Spleen (tissue), 11 donors: ENCODE results near the gene NTSR1. TPM values are rescaled to one million over a fixed set of nuclear protein-coding genes. Genes with fewer than 3 reads are reported as not detected.
A peak's percentile ranks its signal among the peaks of the same experiment; 100 is the strongest.

Experiments
- DNase-seq: peaks from one replicate; pipeline ENCODE4 v3.0.0-alpha.2; 2020
- H3K27ac ChIP-seq, 8 donors: fragments of 200-600 bp; sonication (generic) in 7 of 8; 1 replicate in 4 of 8; 2 replicates in 4 of 8; pipeline versions ENCODE4 v1.5.0 to v1.8.0; 2016 to 2021; ENCODE audit warnings: inconsistent platforms in 4 of 8, mild to moderate bottlenecking in 4 of 8, moderate library complexity in 1 of 8
- H3K27me3 ChIP-seq, 7 donors: fragments of 200-600 bp; sonication (generic) in 6 of 7; replicated peaks in 1 of 7; 1 replicate in 4 of 7; 2 replicates in 3 of 7; pipeline versions ENCODE4 v1.5.0 to v1.8.0; 2016 to 2021; ENCODE audit warnings: inconsistent platforms in 3 of 7, mild to moderate bottlenecking in 1 of 7
- H3K36me3 ChIP-seq, 6 donors: fragments of 200-600 bp; sonication (generic) in 5 of 6; 1 replicate in 4 of 6; 2 replicates in 2 of 6; pipeline versions ENCODE4 v1.5.0 to v1.8.0; 2016 to 2021; ENCODE audit warnings: inconsistent platforms in 2 of 6
- H3K4me1 ChIP-seq, 6 donors: fragments of 200-600 bp; sonication (generic) in 5 of 6; 1 replicate in 3 of 6; 2 replicates in 3 of 6; pipeline versions ENCODE4 v1.5.0 to v1.8.0; 2016 to 2021; ENCODE audit warnings: inconsistent platforms in 3 of 6
- H3K4me3 ChIP-seq, 8 donors: fragments of 200-600 bp; sonication (generic) in 7 of 8; 1 replicate in 4 of 8; 2 replicates in 4 of 8; pipeline versions ENCODE4 v1.5.0 to v1.8.0; 2016 to 2021; ENCODE audit warnings: inconsistent platforms in 4 of 8, mild to moderate bottlenecking in 4 of 8, moderate library complexity in 2 of 8
- H3K9me3 ChIP-seq, 8 donors: fragments of 200-600 bp; sonication (generic) in 7 of 8; 1 replicate in 4 of 8; 2 replicates in 4 of 8; pipeline versions ENCODE4 v1.5.0 to v1.8.0; 2016 to 2021; ENCODE audit warnings: inconsistent platforms in 4 of 8
- POLR2A ChIP-seq, 3 donors: fragments of 450-650 bp; IDR thresholded peaks; one replicate each; pipeline ENCODE4 v1.5.1; 2017; ENCODE audit warnings: antibody characterized with exemption in 3 of 3, mild to moderate bottlenecking in 1 of 3
- POLR2AphosphoS5 ChIP-seq, 3 donors: sonication (generic); formaldehyde crosslinking; IDR thresholded peaks; one replicate each; pipeline ENCODE4 v1.5.1; 2017; ENCODE audit warnings: antibody characterized with exemption in 3 of 3
- WGBS, 5 donors: extraction: QIAGEN DNeasy Blood & Tissue Kit in 3 of 5; methylation state at CpG; one replicate each; pipeline versions ENCODE4 v1.1.5 to v1.1.7; 2013 to 2018; 5-methylcytosine and 5-hydroxymethylcytosine counted together
- intact Hi-C: fragments of 100-400 bp; cut with DNase I; formaldehyde crosslinking; loops from one replicate; pipeline ENCODE4 v1.15.0; 2023; ENCODE audit warnings: low total_unique reads
- polyA plus RNA-seq, 3 donors: library from polyadenylated mRNA; stranded (reverse); fragments of 200-250 nt; gene quantifications; one replicate each; pipeline ENCODE4 v1.2.1, GENCODE V29; 2013
- total RNA-seq, 7 donors: library from RNA; depleted of rRNA in 3 of 7; stranded (reverse); fragments of >200 nt in 3 of 7; fragmentation: NEBNext Ultra II Directional in 4 of 7; extraction: Animal tissue kit (Norgen Biotek cat#: 25700) in 4 of 7; gene quantifications; one replicate each; pipeline versions ENCODE4 v1.1.0 to v1.2.1, GENCODE V29; 2016 to 2021
- TF ChIP-seq, protein P1 (sequence below), 11 experiments: fragments of 200-600 bp in 7 of 11; fragments of 450-650 bp in 4 of 11; sonication (generic) in 4 of 11; IDR thresholded peaks in 8 of 11; conservative IDR thresholded peaks in 3 of 11; 1 replicate in 7 of 11; 2 replicates in 4 of 11; pipeline versions ENCODE4 v1.4.0 to v1.8.0; 2016 to 2021; ENCODE audit warnings: antibody characterized with exemption in 11 of 11, inconsistent platforms in 4 of 11, mild to moderate bottlenecking in 1 of 11
- donor health status: healthy with polysubstance abuse.
- donor health status: DM: no; HTN: no; CAD: no; lungs with moderate emphysema.
- donor health status: DM: no; HTN: no; CAD: no.
- donor health status: Bipolar disorder and iron deficiency.
- donor health status: healthy.
- donor health status: DM: no; HTN: no; CAD: no.
- donor health status: DM: yes; HTN: yes; CAD: no.

NTSR1 gene
- total and polyA plus RNA-seq, 10 donors, result 0.14 to 5.7 (median 0.71) TPM

- 59 to 75% (median 65%) methylated on average over 23 to 27 of the region's 27 CpGs for WGBS, 5 donors
- Histone ChIP-seq H3K4me1 (peaks cover 0 to 34% (median 14%) of the 10 kb centered on the region in 6 donors), H3K27ac (peak overlapping the region in 1 of 8 donors; percentile 26), H3K9me3 (no peaks in the 10 kb centered on the region), H3K4me3 (no peak overlapping the region), H3K36me3 (peaks cover 0 to 7% (median 0%) of the 10 kb centered on the region in 6 donors), H3K27me3 (no peaks in the 10 kb centered on the region)
- no peak for DNase-seq
- intact Hi-C loops, result loop anchor here (5.0 kb wide), 1 partner anchor 125 kb away; no protein-coding TSS in a partner anchor
- TF ChIP-seq POLR2AphosphoS5 (IDR thresholded peaks at IDR 0.05), result peak in 2 of 3 donors; percentile 36 to 44
- TF ChIP-seq, protein P1, sequence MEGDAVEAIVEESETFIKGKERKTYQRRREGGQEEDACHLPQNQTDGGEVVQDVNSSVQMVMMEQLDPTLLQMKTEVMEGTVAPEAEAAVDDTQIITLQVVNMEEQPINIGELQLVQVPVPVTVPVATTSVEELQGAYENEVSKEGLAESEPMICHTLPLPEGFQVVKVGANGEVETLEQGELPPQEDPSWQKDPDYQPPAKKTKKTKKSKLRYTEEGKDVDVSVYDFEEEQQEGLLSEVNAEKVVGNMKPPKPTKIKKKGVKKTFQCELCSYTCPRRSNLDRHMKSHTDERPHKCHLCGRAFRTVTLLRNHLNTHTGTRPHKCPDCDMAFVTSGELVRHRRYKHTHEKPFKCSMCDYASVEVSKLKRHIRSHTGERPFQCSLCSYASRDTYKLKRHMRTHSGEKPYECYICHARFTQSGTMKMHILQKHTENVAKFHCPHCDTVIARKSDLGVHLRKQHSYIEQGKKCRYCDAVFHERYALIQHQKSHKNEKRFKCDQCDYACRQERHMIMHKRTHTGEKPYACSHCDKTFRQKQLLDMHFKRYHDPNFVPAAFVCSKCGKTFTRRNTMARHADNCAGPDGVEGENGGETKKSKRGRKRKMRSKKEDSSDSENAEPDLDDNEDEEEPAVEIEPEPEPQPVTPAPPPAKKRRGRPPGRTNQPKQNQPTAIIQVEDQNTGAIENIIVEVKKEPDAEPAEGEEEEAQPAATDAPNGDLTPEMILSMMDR (IDR thresholded peaks at IDR 0.05 in 8 of 11, conservative IDR thresholded peaks at IDR 0.05 in 3 of 11), result no peak
- no peak for TF ChIP-seq POLR2A (IDR thresholded peaks at IDR 0.05)
Measured at GRCh38 chr20:62666736-62667529, 41.7 kb upstream of the NTSR1 start.

- intact Hi-C loops, result loop anchor here (5.0 kb wide), 1 partner anchor 125 kb away; no protein-coding TSS in a partner anchor
- Histone ChIP-seq H3K4me3 (no peak overlapping the region), H3K27ac (no peak overlapping the region), H3K4me1 (peaks cover 0 to 42% (median 14%) of the 10 kb centered on the region in 6 donors), H3K9me3 (no peaks in the 10 kb centered on the region), H3K27me3 (no peaks in the 10 kb centered on the region), H3K36me3 (peaks cover 0 to 7% (median 0%) of the 10 kb centered on the region in 6 donors)
- WGBS, 5 donors, result 81 to 87% (median 86%) methylated on average over 29 to 30 of the region's 30 CpGs
- no peak for DNase-seq
- TF ChIP-seq POLR2A (IDR thresholded peaks at IDR 0.05) (no peak), POLR2AphosphoS5 (IDR thresholded peaks at IDR 0.05) (no peak)
Measured at GRCh38 chr20:62667530-62668440, 40.9 kb upstream of the NTSR1 start.

GRCh38 chr20:62668441-62669027, 40.1 kb upstream of the NTSR1 start:
- intact Hi-C loops, result loop anchor here (5.0 kb wide), 1 partner anchor 124 kb away; no protein-coding TSS in a partner anchor
- H3K27me3 ChIP-seq, result no peaks in the 10 kb centered on the region
- TF ChIP-seq POLR2AphosphoS5 (IDR thresholded peaks at IDR 0.05) (no peak), POLR2A (IDR thresholded peaks at IDR 0.05) (no peak)
- TF ChIP-seq, protein P1 (IDR thresholded peaks at IDR 0.05 in 8 of 11, conservative IDR thresholded peaks at IDR 0.05 in 3 of 11), result peak; percentile 79 to 93 (median 89)
- peaks cover 0 to 7% (median 0%) of the 10 kb centered on the region in 6 donors for H3K36me3 ChIP-seq
- WGBS, 5 donors, result 62 to 75% (median 68%) methylated on average over 9 to 13 of the region's 13 CpGs
- no peak overlapping the region for H3K27ac ChIP-seq
- peaks cover 0 to 50% (median 17%) of the 10 kb centered on the region in 6 donors for H3K4me1 ChIP-seq
- no peak overlapping the region for H3K4me3 ChIP-seq
- DNase-seq, result no peak
- H3K9me3 ChIP-seq, result no peaks in the 10 kb centered on the region

DNA sequence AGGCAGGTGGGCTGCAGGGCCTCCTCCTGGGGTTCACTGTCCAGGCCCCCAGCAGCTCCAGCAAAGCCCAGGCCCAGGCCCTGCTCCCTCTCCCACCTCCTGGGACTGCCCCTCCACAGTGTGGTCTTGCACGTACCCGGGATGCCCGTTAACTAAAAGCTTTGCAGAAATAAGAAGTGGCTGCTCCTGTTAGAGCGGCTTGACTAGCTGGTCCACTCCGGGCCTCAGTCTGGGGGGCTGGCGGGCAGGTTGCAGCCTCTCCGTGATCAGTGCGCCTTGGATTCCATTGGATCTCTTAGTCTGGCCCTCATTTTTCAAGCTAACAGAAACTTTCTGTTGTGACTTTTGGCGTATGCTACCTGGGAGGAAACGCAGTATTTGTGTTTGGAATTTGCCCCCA, 39.4 kb upstream of the NTSR1 start:
- H3K4me3 ChIP-seq, result no peak overlapping the region
- no peak for DNase-seq
- intact Hi-C loops, result loop anchor here (5.0 kb wide), 1 partner anchor 123 kb away; no protein-coding TSS in a partner anchor
- peaks cover 0 to 7% (median 0%) of the 10 kb centered on the region in 6 donors for H3K36me3 ChIP-seq
- no peaks in the 10 kb centered on the region for H3K9me3 ChIP-seq
- H3K27me3 ChIP-seq, result peaks cover 0 to 6% (median 0%) of the 10 kb centered on the region in 7 donors
- no peak overlapping the region for H3K27ac ChIP-seq
- H3K4me1 ChIP-seq, result peaks cover 0 to 56% (median 20%) of the 10 kb centered on the region in 6 donors
- WGBS, 5 donors, result 90 to 97% (median 93%) methylated on average over 9 to 10 of the region's 10 CpGs
- no peak for TF ChIP-seq POLR2A (IDR thresholded peaks at IDR 0.05)
- TF ChIP-seq, protein P1 (IDR thresholded peaks at IDR 0.05 in 8 of 11, conservative IDR thresholded peaks at IDR 0.05 in 3 of 11), result no peak
- TF ChIP-seq POLR2AphosphoS5 (IDR thresholded peaks at IDR 0.05), result no peak
